Hepatocyte (in vitro differentiated cells): Measurements from ENCODE around the gene IRX4.

Source experiments
- EZH2phosphoT487 ChIP-seq: fragments of 200-600 bp; sonication (generic); IDR thresholded peaks from one replicate; pipeline ENCODE4 v1.6.1; 2018; ENCODE audit warnings: antibody characterized with exemption, mild to moderate bottlenecking, low read depth, moderate library complexity; ENCODE audit not compliant: unreplicated experiment, severe bottlenecking
- TF ChIP-seq, protein P1 (sequence below): fragments of 200-600 bp; sonication (generic); IDR thresholded peaks from 2 replicates; pipeline ENCODE4 v1.5.1; 2016; ENCODE audit warnings: antibody characterized with exemption, mild to moderate bottlenecking; ENCODE audit not compliant: poor library complexity

DNA sequence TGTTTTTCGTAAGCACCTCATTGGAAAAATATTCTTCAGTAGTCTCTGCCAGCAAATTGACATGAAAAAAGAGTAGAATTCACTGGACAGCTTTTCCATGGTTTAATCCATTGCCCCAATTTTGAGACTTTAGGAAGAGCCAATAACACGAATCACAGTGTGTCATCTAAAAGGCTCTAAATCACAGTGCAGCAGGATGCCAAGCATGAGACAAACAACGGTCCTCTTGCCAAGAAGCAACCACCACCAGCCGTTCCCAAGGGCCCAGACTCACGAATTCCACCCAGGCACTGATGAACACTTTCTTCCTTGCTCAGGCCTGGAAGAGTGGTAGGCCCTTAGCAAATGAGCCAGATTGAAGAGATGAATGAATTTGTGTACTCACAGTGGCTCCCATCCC lies 18.3 kb upstream of the IRX4 start:
- TF ChIP-seq, protein P1, sequence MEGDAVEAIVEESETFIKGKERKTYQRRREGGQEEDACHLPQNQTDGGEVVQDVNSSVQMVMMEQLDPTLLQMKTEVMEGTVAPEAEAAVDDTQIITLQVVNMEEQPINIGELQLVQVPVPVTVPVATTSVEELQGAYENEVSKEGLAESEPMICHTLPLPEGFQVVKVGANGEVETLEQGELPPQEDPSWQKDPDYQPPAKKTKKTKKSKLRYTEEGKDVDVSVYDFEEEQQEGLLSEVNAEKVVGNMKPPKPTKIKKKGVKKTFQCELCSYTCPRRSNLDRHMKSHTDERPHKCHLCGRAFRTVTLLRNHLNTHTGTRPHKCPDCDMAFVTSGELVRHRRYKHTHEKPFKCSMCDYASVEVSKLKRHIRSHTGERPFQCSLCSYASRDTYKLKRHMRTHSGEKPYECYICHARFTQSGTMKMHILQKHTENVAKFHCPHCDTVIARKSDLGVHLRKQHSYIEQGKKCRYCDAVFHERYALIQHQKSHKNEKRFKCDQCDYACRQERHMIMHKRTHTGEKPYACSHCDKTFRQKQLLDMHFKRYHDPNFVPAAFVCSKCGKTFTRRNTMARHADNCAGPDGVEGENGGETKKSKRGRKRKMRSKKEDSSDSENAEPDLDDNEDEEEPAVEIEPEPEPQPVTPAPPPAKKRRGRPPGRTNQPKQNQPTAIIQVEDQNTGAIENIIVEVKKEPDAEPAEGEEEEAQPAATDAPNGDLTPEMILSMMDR, result no peak
- no peak for TF ChIP-seq EZH2phosphoT487
